Measurements from ENCODE around the gene SLC18A2.

The SLC18A2 gene

DNA sequence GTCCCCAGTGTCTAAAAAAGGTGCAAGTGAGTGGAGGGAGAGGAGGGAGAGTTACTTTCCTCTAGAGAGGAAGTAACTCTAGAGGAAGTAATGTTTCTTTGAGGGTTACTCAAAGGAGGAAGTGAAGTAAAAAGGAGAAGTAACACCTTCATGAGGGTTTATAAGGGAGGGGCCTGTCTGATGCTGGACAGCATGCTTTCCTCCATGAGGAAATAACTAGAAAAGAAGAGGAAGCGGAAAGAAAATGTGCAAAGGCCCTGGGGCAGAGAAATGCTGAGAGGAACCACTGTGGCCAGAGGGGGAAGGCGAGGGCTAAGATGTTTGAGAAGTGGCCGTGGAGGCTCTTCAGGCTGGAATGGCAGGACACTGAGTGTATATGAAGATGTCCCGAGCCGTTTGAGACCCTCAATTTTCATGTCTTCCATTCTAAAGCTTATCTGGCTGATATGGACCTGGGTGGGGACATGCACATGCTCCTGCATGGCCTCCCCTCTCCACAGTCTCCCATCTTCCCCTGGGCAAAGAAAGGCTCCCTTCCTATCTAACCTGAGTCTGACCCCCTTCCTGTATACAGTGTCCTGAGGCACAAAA is 3.4 kb upstream of the SLC18A2 start:
- DNase-seq (ENCODE audit: low read depth in 2 of 2): no peak

DNA sequence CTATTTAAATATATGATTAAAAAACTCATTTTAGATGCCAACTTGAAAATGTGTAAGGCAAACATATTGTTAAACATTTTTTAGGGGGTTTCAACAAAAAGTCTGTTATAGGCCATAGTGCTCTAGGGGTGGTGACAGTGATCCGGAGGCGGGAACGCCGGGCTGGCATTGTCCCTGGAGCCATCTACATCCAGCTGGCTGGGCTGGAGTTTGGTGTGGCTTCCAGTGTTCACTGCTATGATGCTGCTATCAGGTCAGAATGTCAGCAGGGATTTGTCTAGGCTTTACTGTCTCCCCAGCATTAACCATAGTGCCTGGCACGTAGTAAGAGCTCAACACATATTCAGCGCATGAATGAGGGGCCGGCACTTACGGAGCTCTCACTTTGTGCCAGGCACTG is 1.9 kb upstream of the SLC18A2 start:
- no peak for DNase-seq (ENCODE audit: low read depth in 2 of 2)

DNA sequence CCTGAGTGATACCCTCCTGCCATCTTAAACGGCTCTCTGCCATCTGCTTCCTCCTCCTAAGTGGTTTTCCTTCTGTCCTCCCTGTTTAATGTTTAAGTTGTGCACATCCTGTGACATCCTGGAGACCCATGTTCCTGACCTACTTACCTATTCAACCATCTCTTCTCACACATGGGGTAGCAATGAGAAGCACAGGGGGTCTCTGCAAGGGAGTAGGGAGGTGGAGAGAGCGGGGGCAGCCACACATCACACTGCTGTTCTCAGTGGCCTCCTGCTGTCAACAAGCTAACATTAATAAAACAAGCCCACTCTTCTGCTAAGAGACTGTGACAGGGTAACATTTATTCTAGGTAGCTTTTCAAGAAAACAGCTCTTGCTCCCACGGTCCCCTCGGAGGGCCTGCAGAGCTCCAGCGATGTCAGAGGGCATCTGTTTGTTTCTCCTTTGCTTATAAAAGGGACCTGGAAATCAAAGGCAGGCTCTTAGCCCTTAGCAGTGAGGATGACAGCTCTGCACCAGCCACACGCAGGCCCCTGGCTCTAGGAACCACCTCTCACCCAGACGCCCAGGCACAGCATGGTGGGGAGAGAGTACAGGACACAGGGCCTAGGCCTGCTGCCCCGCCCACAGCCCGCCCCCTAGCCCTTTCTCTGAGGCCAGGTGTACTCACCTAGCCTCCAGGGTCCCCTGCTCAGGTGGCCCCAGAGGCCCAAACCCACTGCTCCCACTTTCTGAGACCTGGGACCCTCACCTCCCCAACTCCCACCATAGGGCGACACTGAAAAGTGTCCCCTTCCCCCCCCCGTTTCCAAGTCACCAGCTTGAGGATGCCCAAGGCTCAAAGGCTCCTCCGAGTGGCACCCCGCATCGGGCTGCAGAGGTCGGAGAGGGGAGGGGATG is 943 bp upstream of the SLC18A2 start:
- DNase-seq (ENCODE audit: low read depth in 2 of 2): no peak

DNA sequence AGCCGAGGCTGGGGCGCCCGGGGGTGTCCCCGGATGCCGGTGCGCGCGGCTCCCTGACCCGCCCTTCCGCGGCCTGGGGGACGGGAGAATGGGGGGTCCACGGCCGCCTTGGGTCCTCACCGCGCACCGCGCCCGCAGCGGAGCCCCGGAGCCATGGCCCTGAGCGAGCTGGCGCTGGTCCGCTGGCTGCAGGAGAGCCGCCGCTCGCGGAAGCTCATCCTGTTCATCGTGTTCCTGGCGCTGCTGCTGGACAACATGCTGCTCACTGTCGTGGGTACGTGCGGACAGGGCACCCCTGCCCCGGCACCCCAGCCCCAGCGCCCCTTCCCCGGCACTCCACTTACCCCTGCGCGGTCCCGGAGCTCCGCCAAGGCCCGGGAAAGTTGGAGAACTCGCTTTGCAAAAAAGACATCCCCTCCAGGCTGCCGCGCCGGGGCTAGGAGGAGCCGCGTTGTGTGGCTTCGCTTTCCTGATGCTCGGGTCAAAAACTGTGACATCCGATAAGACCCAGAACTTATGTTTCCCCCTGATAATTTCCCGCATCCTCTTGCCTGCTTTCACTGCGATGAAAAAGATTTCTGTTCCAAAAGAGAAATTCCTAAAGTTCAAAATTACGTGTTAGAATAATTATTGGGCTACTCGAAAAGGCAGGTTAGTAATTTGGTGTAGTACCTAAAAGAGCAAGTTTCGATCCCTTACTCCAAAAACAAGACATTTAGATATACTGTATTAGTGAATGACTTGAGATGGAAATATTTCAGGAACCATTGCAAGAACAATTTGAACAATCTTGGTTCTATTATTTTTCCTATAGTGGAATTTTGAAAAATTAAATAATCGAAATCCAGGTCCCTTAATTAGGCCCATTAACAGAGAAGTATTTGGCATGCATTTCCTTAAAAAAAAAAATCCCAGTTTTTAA is 888 bp downstream of the SLC18A2 start:
- DNase-seq (ENCODE audit: low read depth in 2 of 2): no peak

DNA sequence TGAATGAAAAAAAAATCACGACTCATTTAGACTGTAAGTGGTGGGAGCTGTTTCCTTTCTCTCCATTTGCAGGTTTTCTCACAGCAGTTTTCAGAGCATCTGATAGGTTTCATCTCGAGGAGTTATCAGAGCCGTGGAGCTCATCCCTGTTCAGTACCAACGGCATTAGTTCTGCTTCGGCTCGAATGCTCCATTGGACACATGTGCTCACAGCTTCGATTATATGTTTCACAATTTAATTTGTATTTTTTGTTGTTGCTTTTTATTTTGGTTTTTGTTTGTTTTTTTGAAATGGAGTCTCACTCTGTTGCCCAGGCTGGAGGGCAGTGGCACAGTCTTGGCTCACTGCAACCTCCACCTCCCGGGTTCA is 1.5 kb downstream of the SLC18A2 start:
- no peak for DNase-seq (ENCODE audit: low read depth in 2 of 2)

DNA sequence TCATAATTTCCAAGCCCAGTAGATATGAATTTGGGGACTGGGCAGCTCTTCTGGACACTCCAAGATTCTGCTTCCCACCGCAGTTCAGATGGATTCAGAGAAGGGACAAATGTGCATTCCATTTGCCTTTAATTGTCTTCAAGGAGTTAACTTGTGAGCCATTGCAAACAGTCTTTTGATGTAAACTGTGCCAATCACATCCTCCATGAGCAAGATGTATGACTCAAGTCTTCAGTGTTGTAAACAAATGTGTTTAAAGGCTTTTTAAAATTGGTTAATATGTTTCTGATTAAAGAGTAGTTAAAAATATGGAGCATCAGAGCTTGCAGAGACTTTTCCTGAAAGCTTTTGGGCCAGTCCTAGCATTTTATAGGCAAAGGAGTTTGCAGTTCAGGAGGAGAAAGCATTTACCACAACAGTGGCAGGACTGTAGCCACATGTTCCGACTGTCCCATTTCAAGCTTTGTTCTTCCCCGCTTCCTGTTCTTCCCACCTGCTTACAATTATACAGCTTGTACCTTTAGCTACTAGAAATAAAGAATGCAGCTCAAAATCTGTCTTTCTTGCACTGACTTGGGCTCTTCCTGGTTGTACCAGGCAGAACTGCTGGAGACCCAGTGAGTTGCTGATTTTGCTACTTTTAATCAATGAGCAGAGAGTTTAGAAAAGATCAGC is 6.2 kb downstream of the SLC18A2 start:
- DNase-seq (ENCODE audit: low read depth in 2 of 2): peak in 1 of 2 experiments; percentile 1

DNA sequence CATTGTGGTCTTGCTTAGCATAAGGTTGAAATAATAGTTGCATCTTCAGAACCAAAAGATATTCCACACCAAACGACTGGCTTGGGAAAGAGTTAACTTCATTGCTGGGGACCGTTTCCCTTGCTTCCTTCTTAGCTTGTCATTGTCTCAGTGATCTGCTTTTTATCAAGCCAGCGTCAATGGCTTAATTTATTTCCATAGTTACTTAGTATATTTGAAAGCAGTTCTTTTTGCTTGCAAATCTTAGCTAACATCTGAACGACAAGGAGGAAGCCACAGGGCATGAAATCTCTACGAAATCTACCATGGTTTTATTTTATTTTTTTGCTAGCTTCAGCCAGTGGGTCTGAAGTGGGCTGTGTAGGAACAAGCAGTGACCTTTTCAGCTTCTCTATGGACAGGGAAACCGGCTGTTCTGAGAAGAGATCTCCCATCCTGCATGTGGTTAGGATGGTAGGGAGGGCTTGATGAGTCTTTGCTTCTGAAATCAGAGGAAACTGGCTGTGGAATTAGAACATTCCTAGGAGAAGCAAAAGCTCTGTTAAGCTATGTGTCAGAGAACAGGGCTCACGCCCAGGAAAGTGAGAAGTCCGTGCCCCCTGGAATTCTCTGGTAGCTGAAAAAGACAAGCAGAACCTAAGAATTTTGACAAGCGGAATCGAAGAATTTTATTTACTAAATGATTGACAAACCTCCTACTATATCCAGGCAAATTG is 8.0 kb downstream of the SLC18A2 start:
- peak in 1 of 2 experiments; percentile 12 for DNase-seq (ENCODE audit: low read depth in 2 of 2)

DNA sequence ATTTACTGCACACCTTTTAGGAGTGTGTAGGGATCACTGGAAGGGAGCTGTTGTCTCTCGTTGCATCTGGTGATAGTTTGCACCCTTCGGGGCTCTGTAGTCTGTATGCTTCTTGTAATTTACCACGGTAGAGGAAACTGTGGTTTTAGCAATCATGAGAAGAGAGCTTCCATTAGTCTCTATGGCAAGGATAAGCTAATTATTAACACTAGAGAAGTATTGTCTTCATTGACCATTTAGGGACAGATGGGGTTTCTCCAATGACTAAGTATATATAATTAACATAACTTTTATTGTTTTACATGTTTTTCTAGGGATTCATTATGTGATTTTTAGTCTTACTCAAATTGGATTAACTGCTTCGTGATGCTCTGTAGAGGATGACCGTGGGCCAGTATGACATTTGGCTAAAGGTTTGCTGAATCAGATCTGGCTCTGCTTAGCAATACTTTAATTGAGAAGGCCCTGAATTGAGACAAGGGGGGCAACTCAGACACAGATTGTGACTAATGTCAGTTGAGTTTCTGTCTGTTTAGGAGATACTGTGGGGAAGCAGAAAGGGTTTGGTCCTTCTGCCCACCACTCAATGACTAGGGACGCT is 8.7 kb downstream of the SLC18A2 start:
- no peak for DNase-seq (ENCODE audit: low read depth in 2 of 2)

DNA sequence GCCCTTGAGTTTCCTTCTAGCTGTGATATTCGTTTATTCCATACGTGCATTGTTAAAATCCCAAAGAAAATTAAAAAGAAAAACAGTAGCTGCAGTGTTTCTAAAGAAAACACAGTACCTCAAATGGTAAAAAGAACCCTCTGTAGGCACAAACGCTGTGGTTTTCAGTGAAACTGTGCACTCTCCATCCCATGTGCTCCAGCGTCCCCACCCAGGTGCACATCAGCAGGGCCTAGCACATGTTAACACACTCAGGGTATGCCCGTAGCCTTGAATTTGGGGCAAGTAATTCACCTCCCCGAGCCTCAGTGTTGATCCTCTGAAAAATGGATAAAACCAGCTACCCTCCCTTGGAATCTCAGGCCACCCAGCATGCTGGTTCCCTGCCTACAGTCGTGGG is 9.5 kb downstream of the SLC18A2 start:
- DNase-seq (ENCODE audit: low read depth in 2 of 2): no peak

DNA sequence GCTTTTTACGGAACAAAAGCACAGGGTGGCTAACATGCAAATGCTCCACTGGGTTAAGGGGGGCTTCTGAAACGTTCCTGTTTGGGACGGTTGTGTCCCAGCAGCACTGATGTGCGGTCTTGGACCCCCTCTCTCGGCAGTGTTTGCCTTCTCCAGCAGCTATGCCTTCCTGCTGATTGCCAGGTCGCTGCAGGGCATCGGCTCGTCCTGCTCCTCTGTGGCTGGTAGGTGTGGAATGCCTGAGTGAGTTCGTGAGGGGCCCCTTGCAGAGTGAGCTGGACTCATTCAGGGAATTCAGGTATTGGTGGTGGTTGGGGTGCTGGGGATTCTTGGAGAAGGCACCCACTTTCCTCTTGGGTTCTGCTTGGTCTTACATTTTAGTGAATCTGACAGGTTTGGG is 13.0 kb downstream of the SLC18A2 start:
- no peak for DNase-seq (ENCODE audit: low read depth in 2 of 2)

DNA sequence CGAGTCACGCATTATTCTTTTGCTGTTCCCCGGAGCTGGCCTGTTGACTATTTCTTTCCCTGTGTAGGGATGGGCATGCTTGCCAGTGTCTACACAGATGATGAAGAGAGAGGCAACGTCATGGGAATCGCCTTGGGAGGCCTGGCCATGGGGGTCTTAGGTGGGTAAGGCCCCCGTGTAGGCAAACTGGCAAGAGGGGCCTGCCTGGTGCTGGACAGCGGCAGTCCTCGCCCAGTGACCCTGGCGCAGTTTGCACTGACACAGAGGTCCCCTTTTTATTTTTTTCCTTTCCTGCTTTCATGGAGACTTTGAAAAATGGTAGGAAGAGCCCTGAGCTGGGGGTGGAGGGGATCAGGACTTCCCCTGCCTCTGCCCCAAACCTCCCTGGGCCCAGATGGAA is 13.4 kb downstream of the SLC18A2 start:
- no peak for DNase-seq (ENCODE audit: low read depth in 2 of 2)

DNA sequence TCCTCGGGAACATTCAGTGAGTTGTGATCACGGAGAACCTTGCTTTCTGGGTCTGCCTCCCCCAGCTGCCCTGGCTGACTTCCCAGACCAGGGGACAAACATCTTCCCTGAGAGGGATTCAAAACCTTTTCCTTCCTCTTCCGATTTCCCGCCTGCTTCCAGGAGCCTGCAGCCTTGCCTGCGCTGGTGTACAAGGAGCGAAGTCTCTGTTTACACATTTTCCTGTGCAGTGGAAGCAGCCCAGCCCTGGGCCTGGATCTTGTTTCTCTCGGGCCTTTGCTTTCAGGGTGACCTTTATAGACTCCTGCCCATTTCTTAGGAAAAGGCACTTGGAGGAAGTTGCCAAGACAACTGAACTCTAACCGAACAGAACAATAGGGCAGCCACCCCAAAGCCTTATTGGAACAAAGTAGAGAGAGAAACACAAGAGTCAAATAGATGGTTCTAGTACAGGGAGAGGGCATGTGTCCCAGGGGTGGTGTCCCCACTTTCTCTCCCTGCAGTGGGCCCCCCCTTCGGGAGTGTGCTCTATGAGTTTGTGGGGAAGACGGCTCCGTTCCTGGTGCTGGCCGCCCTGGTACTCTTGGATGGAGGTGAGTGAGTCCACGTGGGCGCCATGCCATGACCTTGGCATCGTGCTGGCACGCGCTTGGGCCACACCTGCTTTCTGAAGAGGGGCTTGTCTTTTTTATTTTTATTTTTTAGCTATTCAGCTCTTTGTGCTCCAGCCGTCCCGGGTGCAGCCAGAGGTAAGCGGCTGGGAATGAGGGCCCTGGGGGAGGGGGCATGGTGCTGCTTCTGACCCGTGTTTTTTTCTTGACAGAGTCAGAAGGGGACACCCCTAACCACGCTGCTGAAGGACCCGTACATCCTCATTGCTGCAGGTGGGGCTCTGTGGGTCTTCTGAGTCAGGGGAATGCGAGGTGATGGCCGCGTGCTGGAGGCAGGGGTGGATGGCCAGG is 14.1 kb downstream of the SLC18A2 start:
- no peak for DNase-seq (ENCODE audit: low read depth in 2 of 2)

DNA sequence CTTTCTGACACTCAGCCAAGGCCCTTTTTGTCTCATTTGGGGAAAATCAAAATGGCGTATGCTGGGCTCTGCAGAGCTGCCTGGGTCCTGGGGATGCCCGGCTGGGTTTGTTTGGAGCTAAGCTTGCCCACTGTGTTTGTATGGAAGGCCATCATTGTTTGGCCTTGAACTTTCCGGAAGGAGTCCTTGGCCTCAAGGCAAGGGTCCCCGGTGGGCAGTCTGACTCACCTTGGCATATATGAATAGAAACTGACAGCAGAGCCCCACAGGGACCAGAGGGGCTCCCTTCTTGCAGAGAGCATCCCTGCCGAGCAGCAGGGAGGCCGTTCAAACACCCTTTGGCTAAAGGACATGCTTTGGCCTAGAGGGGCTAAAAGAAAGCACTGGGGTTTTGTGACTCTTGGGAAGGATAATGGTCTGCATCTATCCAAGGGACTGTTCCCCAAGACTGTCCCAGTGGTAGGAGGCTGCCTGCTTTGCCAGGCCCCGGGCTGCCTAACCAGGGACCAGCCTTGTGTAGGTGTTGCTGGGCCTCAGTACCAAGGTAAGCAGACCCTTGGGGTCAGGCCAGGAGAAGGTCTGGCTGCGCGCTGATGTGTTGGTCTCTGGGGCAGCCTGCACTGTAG is 15.0 kb downstream of the SLC18A2 start:
- DNase-seq (ENCODE audit: low read depth in 2 of 2): no peak

DNA sequence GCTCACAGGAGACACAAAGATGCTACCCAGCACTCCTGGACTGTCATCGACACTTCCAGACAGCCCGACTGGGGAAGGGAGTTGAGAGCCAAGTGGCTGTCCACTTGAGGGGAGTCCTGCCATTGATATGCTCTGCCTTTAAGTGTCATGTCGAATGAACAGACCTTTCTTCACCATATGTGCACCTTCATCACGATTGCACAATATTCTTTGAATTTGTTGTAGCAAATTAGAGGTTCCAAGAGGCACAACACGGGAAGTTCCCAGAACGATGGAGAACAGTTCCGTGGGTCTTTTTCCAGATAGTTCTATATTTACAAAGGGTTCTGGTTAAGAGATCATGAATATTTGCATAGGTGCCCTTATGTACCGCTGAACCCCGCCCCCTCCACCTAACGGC is 16.0 kb downstream of the SLC18A2 start:
- no peak for DNase-seq (ENCODE audit: low read depth in 2 of 2)

DNA sequence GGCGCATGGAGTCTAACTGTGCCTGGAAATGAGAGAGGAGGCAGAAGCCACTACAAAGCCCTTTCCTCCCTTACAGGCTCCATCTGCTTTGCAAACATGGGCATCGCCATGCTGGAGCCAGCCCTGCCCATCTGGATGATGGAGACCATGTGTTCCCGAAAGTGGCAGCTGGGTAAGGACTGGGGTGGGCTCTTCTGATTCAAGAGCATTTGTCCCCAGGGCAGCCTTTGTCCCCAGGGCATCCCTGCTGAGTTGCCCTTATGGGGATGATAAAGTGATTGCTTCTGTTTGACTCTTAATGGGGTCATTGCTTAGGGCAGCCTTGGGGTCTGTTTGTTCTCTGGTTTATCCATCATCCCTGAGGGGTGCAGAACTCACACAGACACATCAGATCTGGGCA is 16.8 kb downstream of the SLC18A2 start:
- no peak for DNase-seq (ENCODE audit: low read depth in 2 of 2)

DNA sequence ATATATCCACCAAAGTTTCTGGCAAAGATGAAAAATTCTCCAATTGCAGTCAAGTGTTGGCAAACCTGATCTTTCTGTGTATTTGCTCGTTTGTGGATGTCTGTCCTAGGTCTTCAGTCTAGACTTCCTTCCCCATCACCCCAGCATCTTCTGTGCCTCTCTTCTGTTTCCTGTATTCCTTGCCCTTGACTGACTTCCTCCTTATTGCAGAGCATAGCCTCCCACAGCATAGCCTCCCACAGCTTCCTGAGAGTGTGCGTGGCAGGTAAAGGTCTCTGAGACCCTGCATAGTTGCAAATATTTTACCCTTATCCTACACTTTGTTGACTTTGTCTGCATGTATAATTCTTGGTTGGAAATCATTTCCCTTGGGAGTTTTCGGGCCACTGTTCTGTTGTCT is 18.4 kb downstream of the SLC18A2 start:
- no peak for DNase-seq (ENCODE audit: low read depth in 2 of 2)

DNA sequence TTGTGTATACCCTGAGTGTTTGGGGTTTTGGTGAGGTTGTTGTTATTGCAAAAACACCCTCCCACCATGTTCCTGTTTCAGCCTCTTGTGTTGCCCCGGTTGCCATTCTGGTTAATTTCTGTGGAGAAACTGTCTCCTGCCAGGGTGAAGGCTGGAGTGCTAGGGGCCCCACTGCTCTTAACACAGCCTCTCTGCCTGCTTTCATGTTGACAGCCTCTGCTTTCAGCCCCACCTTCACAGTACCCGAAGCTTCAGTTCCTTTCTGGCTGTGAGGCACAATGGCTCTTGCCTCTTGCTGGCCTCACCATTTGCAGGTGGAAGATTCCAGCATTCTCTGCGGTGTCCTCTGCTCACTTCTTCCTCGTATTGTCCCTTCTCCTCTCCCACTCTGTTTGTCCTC is 19.2 kb downstream of the SLC18A2 start:
- DNase-seq (ENCODE audit: low read depth in 2 of 2): no peak

DNA sequence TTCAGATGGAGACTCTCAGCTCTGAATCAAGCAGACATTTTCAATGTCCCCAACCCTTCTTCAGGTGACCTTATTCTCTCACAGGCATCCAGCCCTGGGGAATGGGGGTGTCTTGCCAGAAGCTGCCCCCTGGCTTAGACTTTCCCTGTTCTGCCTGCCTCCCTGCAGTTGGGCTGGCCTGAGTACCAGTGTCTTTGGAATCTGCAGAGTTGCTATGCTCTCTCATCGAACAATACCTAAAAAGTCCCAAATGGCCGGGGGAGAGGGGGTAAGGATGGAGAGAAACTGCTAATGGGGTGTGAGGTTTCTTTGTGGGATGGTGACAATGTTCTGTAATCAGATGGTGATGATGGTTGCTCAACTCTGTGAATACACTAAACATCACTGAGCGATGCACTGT is 20.6 kb downstream of the SLC18A2 start:
- no peak for DNase-seq (ENCODE audit: low read depth in 2 of 2)

DNA sequence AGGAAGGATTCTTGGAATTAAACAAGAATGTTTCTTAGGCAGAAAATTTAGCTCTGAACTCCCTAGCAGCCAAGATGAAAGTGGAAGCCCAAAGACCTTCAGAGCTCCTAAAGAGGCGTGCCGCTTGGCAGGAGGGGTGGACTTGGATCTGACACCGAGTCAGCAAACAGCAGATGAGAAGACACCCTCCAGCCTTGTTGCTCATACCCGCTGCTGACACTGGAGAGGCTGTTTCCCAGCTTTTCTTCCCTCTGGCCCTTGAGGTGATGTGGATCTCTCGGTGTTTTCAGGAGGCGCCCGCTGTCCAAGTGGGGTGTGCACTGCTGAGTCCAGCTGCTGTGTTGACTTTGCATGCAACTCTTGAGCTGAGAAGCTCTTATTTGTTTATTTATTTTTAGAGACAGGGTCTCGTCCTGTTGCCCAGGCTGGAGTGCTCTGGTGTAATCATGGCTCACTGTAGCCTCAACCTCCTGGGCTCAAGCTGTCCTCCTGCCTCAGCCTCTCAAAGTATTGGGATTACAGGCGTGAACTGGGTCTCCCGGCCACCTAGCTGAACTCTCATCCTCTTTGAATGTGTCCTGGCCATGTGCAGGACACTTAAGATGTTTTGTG is 21.5 kb downstream of the SLC18A2 start:
- no peak for DNase-seq (ENCODE audit: low read depth in 2 of 2)

Data from fibroblast of skin of left biceps (primary cell).